ENCODE results near the gene MED9.

GRCh38 chr17:17469996-17470395 lies 6.8 kb upstream of the MED9 start:
- TF ChIP-seq POLR2A (IDR thresholded peaks at IDR 0.05) (no peak), CTCF (IDR thresholded peaks at IDR 0.05) (no peak)

Measured in esophagus squamous epithelium (tissue), 4 donors.